HG02885 (cell line): Measurements from ENCODE around the gene RNF5.
"Not testable (repeated sequence)": the region's sequence is repeated elsewhere in the genome, so short reads cannot be mapped to it uniquely, and the experiment has no call there.

ENCODE experiments used
- ATAC-seq: cut with Tn5 transposase; IDR thresholded peaks from one replicate; pipeline ENCODE4 v1.9.1; 2021; ENCODE audit warnings: mild to moderate bottlenecking; ENCODE audit not compliant: unreplicated experiment, poor library complexity

RNF5 gene

DNA sequence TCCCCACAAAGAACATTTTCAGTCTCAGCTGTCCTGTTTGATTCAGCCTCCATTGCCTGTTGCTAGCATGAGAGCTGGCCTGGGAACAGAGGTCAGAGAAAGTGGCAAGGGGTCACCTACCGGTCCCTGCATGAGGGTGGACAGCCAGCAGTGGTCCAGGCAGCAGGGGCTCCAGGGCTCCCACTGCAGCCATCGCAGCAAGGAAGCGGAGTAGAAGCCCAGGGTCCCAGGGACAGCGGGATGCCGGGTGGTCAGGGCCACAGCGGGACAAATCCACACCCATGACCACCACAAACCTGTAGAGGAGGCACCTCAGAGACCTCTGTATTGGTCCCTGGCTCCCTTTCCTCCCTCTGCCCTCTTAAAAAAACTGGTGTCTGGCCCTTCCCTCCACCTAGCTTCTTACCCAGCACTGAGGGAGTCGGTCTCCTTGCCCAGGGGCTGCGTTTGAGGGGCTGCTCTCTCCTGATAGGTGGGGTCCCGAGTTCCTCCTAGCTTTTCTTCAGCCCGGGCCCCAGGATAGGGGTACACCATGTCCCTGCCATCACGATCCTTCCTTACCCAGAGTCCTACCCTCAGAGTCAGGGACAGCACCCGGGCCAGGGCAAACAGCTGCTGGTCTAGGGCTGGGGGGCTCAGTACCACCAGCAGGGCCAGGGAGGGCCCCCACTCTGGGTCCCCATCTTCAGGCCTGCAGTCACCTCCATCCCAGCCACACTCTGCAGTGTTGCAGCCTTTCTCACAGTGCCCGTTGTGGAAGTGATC, 22.7 kb downstream of the RNF5 start:
- no peak for ATAC-seq

DNA sequence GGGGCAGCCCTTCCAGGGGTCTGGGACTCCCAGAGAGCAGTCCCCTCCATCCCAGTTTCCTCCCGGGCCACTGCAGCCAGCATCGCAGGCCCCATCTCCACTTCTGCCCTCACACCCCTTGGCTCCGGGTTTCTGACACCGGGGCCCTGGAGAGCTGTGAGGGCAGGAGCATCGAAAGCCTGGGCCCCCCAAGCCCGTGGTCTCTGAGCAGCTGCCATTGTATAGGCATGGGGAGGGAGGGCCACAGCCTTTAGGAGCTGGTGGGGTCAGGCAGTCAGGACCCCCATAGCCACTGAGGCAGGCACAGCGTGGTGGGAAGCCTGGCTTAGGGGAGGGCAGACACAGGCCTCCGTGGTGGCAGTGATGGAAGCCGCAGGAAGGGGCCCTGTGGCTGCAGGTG, 24.0 kb downstream of the RNF5 start:
- ATAC-seq, result no peak

DNA sequence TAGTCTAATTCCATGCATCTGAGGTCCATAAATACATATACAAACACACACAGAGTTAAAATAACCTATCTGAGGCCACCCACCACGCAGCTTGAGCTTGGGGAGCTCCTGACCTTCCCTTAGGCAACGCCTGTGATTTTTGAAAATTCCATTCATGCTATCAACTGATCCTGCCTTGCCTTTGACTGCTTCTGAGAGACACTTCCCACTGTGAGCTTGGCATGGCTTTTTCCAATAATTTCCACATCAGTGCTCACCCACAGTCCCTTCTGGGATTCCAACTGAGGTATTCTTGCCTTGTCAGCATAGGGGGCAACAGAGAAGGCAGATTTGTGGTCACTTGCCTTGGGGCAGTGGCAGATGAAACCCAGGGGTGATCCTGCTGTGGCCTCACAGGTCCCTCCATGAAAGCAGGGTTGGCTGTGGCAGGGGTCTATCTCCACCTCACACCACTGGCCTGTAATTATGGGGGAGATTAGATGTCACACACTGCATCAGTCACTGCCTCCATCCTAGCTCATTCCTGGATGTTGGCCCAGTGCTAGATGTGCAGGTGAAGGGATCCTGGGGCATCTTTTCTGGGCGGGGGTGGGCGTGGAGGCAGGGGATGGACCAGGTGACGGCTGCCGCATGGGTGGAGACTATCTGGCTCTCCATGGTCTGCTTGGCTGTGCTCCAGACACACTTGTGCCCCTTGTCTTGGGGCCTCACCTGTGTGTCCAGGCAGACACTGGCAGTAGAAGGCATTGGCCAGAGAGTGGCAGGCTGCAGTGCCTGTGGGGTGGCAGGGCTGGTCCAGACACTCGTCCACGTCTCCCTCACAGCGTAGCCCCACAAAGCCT, 25.4 kb downstream of the RNF5 start:
- ATAC-seq, result no peak

DNA sequence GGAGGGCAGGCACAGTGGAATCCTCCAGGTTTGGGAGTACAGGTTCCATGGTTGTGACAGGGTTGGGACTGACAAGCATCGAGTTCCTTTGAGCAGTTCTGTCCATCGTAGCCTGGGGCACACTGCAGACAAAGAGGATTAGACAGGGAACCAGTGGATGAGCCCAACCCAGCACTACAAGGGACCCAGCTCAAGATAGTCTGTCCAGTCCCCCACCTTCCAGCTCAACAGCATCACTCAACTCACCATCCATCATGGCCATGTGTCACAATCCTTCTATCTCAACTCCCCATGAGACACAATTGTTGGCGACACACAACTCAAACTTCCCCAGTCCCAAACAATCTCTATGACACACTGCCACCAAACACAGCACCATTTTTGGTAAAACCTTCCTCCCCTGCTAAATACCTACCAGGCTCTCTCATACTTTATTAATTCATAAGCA, 26.1 kb downstream of the RNF5 start:
- ATAC-seq, result no peak

DNA sequence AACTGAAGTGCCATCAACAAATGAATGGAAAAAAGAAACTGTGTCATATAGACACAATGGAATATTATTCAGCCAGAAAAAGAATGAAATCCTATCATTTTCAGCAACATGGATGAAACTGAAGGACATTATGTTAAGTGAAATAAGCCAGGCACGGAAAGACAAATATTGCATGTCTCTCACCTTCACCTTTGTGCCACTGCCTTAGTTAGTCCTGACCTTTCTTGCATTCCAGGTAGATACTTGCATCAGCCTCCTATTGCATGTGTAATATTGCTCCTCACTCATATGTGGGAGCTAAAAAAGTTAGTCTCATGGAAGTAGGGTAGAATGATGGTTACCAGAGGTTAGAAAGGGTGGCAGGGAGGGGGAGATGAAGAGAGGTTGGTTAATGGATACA, 30.8 kb downstream of the RNF5 start:
- no peak for ATAC-seq

DNA sequence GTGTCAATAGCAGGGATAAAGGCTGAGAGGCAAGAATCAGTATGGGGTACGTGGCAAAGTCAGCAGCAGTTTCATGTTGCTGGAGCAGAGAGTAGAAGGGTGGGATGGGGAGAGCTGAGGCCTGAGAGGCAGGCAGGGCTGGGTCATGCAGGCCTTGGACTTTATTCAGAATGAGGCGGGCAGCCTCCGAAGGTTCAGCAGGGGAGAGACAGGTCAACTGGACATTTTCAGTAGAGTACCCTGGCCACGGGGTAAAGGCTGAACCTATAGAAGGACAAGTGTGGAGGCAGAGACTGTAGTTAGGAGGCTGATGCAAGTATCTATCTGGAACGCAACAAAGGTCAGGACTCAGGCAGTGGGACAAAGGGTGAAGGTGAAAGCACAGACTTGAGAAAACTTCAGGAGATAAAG, 32.0 kb downstream of the RNF5 start:
- ATAC-seq, result no peak

DNA sequence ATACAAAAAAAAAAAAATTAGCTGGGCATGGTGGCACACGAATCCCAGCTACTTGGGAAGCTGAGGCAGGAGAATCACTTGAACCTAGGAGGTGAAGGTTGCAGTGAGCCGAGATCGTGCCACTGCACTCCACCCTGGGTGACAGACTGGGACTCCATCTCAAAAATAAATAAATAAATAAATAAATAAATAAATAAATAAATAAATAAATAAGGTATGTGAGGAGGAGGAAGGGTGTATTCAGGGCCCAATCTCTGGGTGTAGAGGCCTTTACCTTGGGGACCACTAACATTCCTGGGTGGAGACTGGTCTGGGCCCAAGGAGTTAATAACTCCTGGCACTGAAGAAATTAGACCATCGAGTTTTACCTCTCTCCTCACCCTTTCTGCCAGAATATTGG, 33.2 kb downstream of the RNF5 start:
- ATAC-seq, result not testable (repeated sequence)

DNA sequence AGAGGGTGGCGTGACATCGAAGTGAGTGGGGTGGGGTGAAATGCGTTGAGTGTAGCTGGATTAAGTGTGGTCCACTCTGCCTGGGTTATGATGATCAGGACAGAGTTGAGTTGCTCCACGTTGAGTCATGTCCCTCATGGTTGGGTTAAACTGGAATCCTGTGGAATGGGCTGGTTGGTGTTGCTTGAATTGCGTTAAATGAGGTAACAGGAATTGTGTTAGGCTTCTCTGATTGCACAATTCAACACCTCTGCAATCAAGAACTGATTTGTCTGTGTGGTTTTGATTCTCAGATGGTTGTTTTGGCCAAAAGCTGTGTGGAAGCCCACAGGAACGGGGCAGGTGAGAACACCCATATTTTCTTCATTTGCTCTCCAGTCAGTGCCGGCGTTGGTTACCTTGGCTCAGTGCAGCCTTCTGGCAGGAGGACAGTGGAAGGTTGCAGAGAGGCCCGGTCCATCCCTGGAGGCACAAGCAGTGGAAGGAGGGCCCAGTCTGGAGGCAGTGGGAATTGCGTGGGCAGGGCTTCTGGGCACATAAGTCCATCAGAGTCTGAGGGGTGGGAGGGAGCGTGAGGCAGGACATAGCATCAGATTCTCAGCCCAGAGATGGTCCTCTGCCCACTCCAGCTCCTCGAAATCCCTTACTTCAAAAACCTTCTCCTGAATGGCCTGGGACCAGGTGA, 34.0 kb downstream of the RNF5 start:
- ATAC-seq, result no peak

DNA sequence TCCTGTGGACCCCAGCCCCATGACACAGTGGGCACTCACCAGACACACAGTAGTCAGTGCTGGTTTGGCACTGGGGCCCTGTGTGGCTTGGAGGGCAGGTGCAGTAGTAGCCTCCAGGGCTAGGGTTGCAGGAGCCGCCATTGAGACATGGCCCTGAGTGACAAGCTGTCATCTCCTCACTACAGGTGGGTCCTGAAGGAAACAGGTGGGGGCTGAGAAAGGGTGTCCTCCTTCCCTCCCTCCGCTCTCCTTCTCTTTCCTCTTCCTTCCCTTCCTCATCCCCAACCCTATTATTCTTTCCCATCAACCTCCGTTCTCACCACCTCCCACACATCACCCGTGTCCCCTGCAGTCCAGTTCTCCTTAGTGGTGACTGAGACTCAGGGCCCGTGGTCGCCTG, 35.4 kb downstream of the RNF5 start:
- ATAC-seq, result no peak

DNA sequence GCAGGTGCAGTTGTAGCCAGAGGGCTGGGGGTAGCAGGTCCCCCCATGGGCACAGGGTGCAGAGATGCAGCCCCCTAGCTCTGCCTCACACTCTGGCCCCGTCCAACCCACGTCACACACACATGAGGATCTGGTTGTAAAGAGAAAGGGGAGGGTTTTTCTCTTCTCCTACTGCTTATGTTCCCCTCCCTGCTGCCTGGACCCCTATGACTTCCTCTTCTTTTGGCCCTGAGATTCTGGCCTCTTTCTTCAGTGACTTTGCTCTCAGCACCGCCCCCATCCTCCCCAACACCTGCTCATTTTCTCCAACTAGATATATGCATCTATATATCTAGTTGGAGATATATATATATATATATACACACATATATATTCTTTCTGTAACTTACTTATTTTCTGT, 35.9 kb downstream of the RNF5 start:
- ATAC-seq, result no peak

DNA sequence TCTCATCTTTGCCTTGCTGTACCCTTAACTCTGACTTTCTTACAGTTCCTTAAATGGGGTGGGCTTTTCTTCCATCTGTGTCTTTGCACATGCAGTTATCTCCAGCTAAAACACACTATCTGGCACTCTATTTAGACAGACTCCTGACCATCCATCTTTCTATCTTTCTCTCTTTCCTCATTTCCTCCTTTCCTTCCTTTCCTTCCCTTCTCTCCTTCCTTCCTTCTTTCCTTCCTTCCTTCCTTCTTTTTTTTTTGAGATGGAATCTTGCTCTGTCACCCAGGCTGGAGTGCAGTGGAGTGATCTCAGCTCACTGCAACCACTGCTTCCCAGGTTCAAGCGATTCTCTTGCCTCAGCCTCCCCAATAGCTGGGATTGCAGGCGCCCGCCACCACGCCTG, 37.4 kb downstream of the RNF5 start:
- no peak for ATAC-seq

DNA sequence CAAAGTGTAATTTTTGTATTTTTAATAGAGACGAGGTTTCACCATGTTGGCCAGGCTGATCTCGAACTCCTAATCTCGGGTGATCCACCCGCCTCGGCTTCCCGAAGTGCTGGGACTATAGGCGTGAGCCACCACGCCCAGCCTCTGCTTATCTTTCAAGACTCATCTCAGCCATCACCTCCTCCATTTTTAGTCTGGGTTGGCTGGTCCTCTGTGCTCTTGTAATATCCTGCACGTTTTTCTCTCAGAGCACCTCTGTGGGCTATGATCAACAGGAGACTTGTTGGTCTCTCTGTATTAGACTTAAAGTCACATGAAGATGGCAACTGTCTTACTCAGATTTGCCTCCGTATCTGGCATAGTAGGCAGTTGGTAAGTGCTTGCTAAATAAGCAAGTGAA, 38.1 kb downstream of the RNF5 start:
- ATAC-seq, result no peak

DNA sequence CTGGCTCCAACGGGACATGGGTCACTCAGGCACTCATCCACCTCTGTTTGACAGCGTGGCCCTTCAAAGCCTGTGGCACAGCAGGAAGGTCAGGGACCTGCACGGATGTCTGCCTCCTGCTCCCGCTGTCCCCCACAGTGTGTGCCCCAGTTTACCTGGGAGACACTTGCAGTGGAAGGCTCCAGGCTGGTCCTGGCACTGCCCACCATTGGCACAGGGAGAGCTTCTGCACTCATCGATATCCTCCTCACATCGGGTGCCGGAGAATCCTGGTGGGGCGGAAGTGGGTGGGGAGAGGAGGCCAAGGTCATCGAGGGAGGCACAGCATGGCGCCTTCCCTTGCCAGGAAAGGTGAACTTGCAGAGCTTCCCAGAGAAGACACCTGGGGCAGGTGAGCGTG, 38.8 kb downstream of the RNF5 start:
- no peak for ATAC-seq

DNA sequence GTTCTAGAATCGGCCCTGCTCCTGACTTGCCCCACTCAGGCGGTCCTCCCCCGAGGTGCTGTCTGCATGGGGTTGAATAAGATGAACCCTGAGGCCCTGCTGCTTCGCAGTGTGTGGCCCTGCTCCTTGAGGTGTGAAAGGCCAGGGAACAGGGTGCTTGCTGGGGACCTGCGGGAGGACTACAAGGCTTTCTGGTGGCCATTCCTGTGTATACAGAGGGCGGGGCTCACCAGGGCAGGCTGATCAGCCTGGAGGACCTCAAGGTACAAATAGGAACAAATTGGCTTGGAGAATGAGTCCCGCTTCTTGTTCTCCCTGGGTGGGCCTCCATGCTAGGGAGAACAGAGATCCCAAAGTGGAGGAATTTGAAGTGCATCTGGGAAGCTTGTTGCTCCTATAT, 40.0 kb downstream of the RNF5 start:
- no peak for ATAC-seq

DNA sequence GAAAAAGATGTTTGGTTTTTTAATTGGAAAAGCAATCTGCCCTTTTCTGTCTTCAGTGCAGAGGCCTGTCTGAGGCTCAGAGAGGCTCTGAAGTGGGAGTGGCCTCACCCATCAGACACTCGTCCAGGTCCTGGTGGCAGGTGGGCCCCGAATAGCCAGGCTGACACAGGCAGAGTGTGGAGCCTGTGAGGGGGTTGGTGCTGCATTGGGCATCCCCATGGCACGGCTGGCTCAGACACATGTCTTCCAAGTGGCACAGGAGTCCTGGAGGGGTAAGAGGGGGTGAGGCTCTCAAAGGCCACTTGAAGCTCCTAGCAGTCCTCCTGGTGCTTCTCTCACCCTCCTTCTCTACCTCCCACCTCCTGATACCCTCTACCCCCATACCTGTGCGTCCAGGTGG, 41.8 kb downstream of the RNF5 start:
- ATAC-seq, result no peak

DNA sequence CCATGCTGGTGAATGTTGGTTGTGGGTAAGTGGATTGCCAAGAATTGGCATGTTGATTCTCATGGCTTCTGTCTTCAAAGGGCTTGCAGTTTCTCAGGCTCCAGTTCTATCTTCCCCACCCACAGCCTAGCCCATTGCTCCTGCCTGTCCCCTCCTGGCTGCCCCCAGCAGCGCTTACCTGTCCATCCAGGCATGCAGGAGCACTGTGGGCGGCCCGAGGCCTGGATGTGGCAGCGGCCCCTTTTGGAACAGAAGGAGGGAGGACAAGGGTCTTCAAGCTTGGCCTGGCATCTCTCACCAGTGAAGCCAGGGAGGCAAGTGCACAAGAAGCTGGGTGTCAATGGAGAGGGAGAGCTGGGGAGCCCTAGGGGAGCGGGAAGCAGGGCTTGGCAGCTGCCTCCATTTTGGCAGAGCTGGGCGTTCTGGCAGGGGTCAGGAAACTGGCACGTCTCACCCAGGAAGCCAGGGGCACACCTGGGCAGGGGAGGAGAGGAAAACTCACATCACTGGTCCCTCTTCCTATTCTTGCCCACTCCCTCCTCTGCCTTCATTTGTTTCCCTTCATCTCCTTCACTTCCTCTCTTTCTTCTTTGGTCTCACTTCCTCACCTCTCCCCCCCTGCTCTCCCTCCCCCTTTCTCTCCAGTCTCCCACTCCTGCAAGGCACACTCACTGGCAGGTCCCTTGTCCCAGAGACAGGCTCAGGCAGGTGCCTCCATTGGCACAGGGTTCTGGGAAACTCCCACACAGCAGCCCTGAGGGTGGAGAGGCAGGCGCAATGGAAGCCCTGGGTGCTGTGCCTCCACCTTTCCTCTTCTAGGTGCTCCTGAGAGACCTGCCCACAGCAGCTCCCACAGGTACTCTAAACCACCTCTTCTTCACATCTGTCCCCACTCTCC, 44.4 kb downstream of the RNF5 start:
- no peak for ATAC-seq

DNA sequence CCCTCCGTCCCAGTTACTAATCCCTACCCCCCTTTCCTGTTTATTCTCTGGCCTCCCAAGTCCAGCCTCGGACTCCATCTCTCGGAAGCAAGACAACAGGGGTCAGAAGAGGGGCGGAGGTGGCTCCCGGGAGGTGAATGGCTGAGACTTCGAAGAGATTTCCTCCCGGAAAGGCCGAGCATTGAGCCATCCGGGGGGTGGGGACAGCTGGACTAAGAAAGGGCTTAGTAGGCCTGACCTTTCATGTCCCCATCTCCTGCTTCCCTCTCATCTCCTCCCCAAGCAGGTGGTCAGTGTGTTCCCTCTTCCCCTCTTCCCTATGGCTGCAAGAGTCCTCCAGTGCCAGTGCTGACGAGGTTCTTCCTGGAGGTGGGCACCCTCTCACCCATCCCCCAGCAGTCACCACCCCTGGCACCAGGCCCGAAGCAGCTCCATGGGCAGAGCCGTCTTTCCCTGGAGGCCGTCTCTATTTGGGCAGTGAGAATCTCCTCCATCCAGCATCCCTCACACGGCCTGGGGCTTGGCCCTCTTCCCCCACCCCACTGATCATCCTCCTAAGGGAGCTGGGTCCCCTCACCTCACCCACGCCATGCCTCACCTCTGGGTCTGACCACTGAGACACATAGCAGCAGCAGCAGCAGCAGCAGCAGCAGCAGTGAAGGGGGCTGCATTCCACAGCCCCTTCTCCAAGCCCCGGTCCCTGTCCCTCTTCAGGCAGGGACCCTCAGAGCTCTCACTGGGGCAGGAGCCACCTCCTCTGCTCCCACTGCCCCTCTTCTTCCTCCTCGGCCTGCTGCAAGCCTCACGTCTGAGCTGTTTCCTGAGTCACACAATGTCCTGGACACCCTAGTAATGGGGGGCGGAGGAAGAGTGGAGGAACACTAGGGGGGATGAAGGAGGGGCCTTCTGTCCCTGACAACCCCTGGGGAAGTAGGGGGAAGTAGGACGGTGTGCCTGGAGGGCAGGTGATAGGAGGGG, 45.3 kb downstream of the RNF5 start, which contains the start of gene NOTCH4:
Gene NOTCH4, minus strand, starts transcription at position 810 of the 978 bp plus-strand sequence. Its CDS starts 139 bp downstream, at position 671.
- no peak for ATAC-seq

DNA sequence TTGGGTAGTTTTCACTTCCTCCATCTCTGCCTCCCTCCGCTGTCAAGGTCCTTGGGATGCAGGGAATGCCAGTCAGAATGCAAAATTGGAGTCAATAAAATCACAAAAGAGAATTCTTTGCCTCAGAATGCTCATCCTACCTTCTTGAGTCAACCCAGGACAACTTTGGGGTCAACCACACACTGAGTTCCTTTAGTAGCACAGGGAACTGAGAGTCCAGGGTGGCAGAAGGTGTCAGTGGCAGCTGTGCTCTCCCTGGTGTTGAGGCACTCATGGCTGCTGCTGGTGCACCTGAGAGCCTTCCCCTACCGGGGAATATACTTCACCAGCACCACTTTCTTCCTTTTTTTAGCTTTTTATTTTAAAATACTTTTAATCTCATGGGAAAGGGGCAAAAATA, 46.5 kb downstream of the RNF5 start:
- ATAC-seq, result no peak

DNA sequence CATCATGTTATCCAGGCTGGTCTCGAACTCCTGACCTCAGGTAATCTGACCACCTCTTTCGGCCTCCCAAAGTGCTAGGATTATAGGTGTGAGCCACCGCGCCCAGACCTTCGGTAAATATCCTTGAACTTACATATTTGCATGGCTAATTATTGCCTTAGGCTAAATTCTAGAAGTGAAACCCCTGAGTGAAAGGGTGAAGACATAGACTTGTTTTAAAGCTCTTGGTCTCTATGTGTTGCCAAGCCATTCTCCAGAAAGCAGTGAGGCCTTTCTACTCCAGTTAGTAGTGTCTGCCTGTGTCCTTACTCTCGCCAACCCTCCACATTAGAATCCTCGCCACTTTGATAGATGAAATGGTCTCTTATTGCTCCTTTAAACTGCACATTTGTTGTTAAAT, 48.2 kb downstream of the RNF5 start:
- ATAC-seq, result no peak
